ENCODE data around the gene VPS26C. TPM values are rescaled to one million over a fixed set of nuclear protein-coding genes. Genes with fewer than 3 reads are reported as not detected.

The VPS26C gene
- total and polyA plus RNA-seq, 5 donors from 2014 or later, result 49.4 to 104 (median 91.9) TPM

GRCh38 chr21:37273911-37274690, 7.0 kb upstream of the VPS26C start:
- H3K36me3 ChIP-seq (ENCODE audit: control insufficient read depth, insufficient read depth, low read length), result no peaks in the 10 kb centered on the region
- no peaks in the 10 kb centered on the region for H3K9me3 ChIP-seq (ENCODE audit: control insufficient read depth in 2 of 2, low read length in 2 of 2)
- no peak overlapping the region for H3K4me3 Mint-ChIP-seq
- H3K27ac Mint-ChIP-seq, result no peak overlapping the region
- H3K27me3 Mint-ChIP-seq, result no peaks in the 10 kb centered on the region
- peaks cover 3% of the 10 kb centered on the region for H3K36me3 Mint-ChIP-seq
- H3K4me3 ChIP-seq (ENCODE audit: low read depth, low read length), result no peak overlapping the region
- H3K9me3 Mint-ChIP-seq, result peaks cover 0 to 2% (median 0%) of the 10 kb centered on the region in 7 donors
- no peaks in the 10 kb centered on the region for H3K4me1 ChIP-seq (ENCODE audit: control insufficient read depth, insufficient read depth, low read length, poor library complexity, severe bottlenecking)
- H3K4me1 Mint-ChIP-seq, result peaks cover 0 to 2% (median under 1%) of the 10 kb centered on the region in 4 donors
- H3K27ac ChIP-seq (ENCODE audit: insufficient read depth, low read length, poor library complexity, severe bottlenecking), result no peak overlapping the region
- no peak for DNase-seq
- peaks cover 2% of the 10 kb centered on the region for H3K27me3 ChIP-seq (ENCODE audit: control insufficient read depth, insufficient read depth, low read length)
- no peak for ATAC-seq (ENCODE audit: low read depth in 2 of 2)

- Histone ChIP-seq H3K4me3 (ENCODE audit: low read depth, low read length) (no peak overlapping the region), H3K36me3 (ENCODE audit: control insufficient read depth, insufficient read depth, low read length) (no peaks in the 10 kb centered on the region), H3K9me3 (ENCODE audit: control insufficient read depth in 2 of 2, low read length in 2 of 2) (no peaks in the 10 kb centered on the region), H3K27ac (ENCODE audit: insufficient read depth, low read length, poor library complexity, severe bottlenecking) (no peak overlapping the region), H3K27me3 (ENCODE audit: control insufficient read depth, insufficient read depth, low read length) (peaks cover 2% of the 10 kb centered on the region), H3K4me1 (ENCODE audit: control insufficient read depth, insufficient read depth, low read length, poor library complexity, severe bottlenecking) (peaks cover under 1% of the 10 kb centered on the region)
- ATAC-seq (ENCODE audit: low read depth in 2 of 2) (no peak), DNase-seq (no peak)
- Mint-ChIP-seq H3K9me3 (no peaks in the 10 kb centered on the region), H3K27ac (no peak overlapping the region), H3K36me3 (peaks cover 3% of the 10 kb centered on the region), H3K4me1 (peaks cover 0 to 8% (median 1%) of the 10 kb centered on the region in 4 donors), H3K4me3 (no peak overlapping the region), H3K27me3 (no peaks in the 10 kb centered on the region)
Observed at GRCh38 chr21:37273440-37273839, 6.3 kb upstream of the VPS26C start.

DNA sequence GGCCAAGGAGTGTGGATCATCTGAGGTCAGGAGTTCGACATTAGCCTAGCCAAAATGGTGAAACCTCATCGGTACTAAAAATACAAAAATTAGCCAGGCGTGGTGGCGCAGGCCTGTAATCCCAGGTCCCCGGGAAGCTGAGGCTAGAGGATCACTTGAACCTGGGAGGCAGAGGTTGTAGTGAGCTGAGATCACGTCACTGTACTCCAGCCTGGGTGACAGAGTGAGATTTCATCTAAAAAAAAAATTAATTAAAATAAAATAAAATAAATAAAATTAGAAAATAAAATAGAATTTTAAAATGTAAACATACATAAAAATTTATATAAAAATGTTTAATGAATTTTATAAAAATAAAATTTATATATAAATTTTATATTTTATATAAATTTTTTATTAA, 5.8 kb upstream of the VPS26C start:
- Histone ChIP-seq H3K4me3 (ENCODE audit: low read depth, low read length) (no peak overlapping the region), H3K27me3 (ENCODE audit: control insufficient read depth, insufficient read depth, low read length) (peaks cover 2% of the 10 kb centered on the region), H3K4me1 (ENCODE audit: control insufficient read depth, insufficient read depth, low read length, poor library complexity, severe bottlenecking) (peaks cover 5% of the 10 kb centered on the region), H3K36me3 (ENCODE audit: control insufficient read depth, insufficient read depth, low read length) (no peaks in the 10 kb centered on the region), H3K9me3 (ENCODE audit: control insufficient read depth in 2 of 2, low read length in 2 of 2) (no peaks in the 10 kb centered on the region), H3K27ac (ENCODE audit: insufficient read depth, low read length, poor library complexity, severe bottlenecking) (no peak overlapping the region)
- ATAC-seq (ENCODE audit: low read depth in 2 of 2) (no peak), DNase-seq (no peak)
- peaks cover 3% of the 10 kb centered on the region for H3K36me3 Mint-ChIP-seq
- peaks cover 0 to 1% (median 0%) of the 10 kb centered on the region in 7 donors for H3K9me3 Mint-ChIP-seq
- H3K4me3 Mint-ChIP-seq, result no peak overlapping the region
- H3K4me1 Mint-ChIP-seq, result peaks cover 0 to 11% (median 4%) of the 10 kb centered on the region in 4 donors
- no peaks in the 10 kb centered on the region for H3K27me3 Mint-ChIP-seq
- H3K27ac Mint-ChIP-seq, result no peak overlapping the region

- Histone ChIP-seq H3K36me3 (ENCODE audit: control insufficient read depth, insufficient read depth, low read length) (no peaks in the 10 kb centered on the region), H3K9me3 (ENCODE audit: control insufficient read depth in 2 of 2, low read length in 2 of 2) (no peaks in the 10 kb centered on the region), H3K27me3 (ENCODE audit: control insufficient read depth, insufficient read depth, low read length) (peaks cover 2% of the 10 kb centered on the region), H3K27ac (ENCODE audit: insufficient read depth, low read length, poor library complexity, severe bottlenecking) (no peak overlapping the region), H3K4me1 (ENCODE audit: control insufficient read depth, insufficient read depth, low read length, poor library complexity, severe bottlenecking) (peaks cover 16% of the 10 kb centered on the region), H3K4me3 (ENCODE audit: low read depth, low read length) (no peak overlapping the region)
- ATAC-seq (ENCODE audit: low read depth in 2 of 2) (no peak), DNase-seq (no peak)
- Mint-ChIP-seq H3K36me3 (peaks cover 3% of the 10 kb centered on the region), H3K27me3 (no peaks in the 10 kb centered on the region), H3K4me1 (peaks cover 4 to 26% (median 13%) of the 10 kb centered on the region in 4 donors), H3K27ac (no peak overlapping the region), H3K4me3 (peak overlapping the region in 3 of 4 donors; percentile 13 to 98 (median 49)), H3K9me3 (peaks cover 0 to 1% (median 0%) of the 10 kb centered on the region in 7 donors)
Observed at GRCh38 chr21:37270576-37271365, 3.6 kb upstream of the VPS26C start.

GRCh38 chr21:37269481-37269880, 2.3 kb upstream of the VPS26C start:
- Mint-ChIP-seq H3K4me3 (peak overlapping the region; percentile 94 to 98 (median 96)), H3K36me3 (peaks cover 3% of the 10 kb centered on the region), H3K27ac (peak overlapping the region; percentile 46 to 97 (median 81)), H3K9me3 (peaks cover 0 to 1% (median 0%) of the 10 kb centered on the region in 7 donors), H3K4me1 (peaks cover 8 to 37% (median 24%) of the 10 kb centered on the region in 4 donors), H3K27me3 (no peaks in the 10 kb centered on the region)
- Histone ChIP-seq H3K36me3 (ENCODE audit: control insufficient read depth, insufficient read depth, low read length) (no peaks in the 10 kb centered on the region), H3K27ac (ENCODE audit: insufficient read depth, low read length, poor library complexity, severe bottlenecking) (no peak overlapping the region), H3K9me3 (ENCODE audit: control insufficient read depth in 2 of 2, low read length in 2 of 2) (no peaks in the 10 kb centered on the region), H3K4me1 (ENCODE audit: control insufficient read depth, insufficient read depth, low read length, poor library complexity, severe bottlenecking) (peaks cover 16% of the 10 kb centered on the region), H3K27me3 (ENCODE audit: control insufficient read depth, insufficient read depth, low read length) (peaks cover 2% of the 10 kb centered on the region), H3K4me3 (ENCODE audit: low read depth, low read length) (no peak overlapping the region)
- DNase-seq (no peak), ATAC-seq (ENCODE audit: low read depth in 2 of 2) (no peak)

DNA sequence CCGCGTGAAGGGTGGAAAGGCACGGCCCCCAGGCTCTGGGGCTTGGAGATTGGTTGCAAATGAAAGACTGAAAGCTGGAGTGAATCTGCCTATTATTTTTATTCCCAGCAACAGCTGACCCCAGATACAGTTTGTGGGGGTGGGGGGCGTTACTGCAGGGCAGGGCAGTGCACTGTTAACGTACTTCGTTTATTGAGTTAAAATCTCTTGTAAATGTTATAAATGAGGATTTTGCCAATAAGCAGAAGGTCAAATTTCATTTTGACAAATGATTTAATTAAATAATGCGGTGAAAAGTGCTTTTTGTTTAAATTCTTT, 1.0 kb upstream of the VPS26C start:
- Mint-ChIP-seq H3K4me1 (peaks cover 16 to 51% (median 35%) of the 10 kb centered on the region in 4 donors), H3K27ac (peak overlapping the region; percentile 83 to 98 (median 97)), H3K27me3 (no peaks in the 10 kb centered on the region), H3K36me3 (peaks cover 3% of the 10 kb centered on the region), H3K4me3 (peak overlapping the region; percentile 94 to 98 (median 96)), H3K9me3 (peaks cover 0 to 1% (median 0%) of the 10 kb centered on the region in 7 donors)
- DNase-seq (no peak), ATAC-seq (ENCODE audit: low read depth in 2 of 2) (no peak)
- no peaks in the 10 kb centered on the region for H3K36me3 ChIP-seq (ENCODE audit: control insufficient read depth, insufficient read depth, low read length)
- no peaks in the 10 kb centered on the region for H3K27me3 ChIP-seq (ENCODE audit: control insufficient read depth, insufficient read depth, low read length)
- peak overlapping the region; percentile 76 for H3K4me3 ChIP-seq (ENCODE audit: low read depth, low read length)
- H3K4me1 ChIP-seq (ENCODE audit: control insufficient read depth, insufficient read depth, low read length, poor library complexity, severe bottlenecking), result peaks cover 22% of the 10 kb centered on the region
- H3K9me3 ChIP-seq (ENCODE audit: control insufficient read depth in 2 of 2, low read length in 2 of 2), result no peaks in the 10 kb centered on the region
- peak overlapping the region; percentile 99 for H3K27ac ChIP-seq (ENCODE audit: insufficient read depth, low read length, poor library complexity, severe bottlenecking)

DNA sequence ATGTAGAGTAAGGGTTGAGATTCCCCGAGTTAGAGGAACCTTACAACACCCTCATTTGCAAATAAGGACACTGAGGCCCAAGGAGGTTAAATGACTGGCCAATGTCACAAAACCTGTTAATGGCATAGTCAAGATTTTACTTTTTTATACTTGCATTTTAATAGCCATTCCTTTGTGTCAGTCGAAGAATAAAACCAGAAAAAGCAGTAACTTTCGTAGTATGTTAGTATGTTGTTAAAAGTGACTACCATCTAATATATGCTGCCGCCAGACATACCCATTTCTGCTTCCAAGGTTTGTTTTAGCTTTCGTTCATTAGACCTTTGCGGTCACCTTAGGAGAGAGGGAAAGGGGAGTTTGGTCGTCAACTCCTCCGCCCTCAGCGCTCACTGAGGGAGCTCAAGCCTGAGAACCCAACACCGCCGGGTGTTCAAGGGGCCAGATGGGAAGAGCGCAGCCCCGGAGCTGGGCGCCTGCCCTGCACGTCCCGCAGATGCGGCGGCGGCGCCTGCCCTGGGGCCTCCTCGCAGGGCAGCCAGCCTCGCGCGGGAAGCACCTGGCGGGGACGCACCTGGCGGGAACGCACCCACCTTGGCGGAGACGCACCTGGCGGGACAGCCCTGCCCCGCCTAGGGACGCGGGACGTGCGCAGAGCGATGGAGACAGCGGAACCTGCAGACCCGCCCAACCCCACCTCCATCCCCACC, 466 bp downstream of the VPS26C start:
- H3K27me3 Mint-ChIP-seq, result no peaks in the 10 kb centered on the region
- ATAC-seq (ENCODE audit: low read depth in 2 of 2), result peak; percentile 9 to 12
- peaks cover 21 to 58% (median 40%) of the 10 kb centered on the region in 4 donors for H3K4me1 Mint-ChIP-seq
- Histone ChIP-seq H3K36me3 (ENCODE audit: control insufficient read depth, insufficient read depth, low read length) (peaks cover under 1% of the 10 kb centered on the region), H3K4me3 (ENCODE audit: low read depth, low read length) (peak overlapping the region; percentile 84), H3K4me1 (ENCODE audit: control insufficient read depth, insufficient read depth, low read length, poor library complexity, severe bottlenecking) (peaks cover 22% of the 10 kb centered on the region), H3K27me3 (ENCODE audit: control insufficient read depth, insufficient read depth, low read length) (no peaks in the 10 kb centered on the region), H3K27ac (ENCODE audit: insufficient read depth, low read length, poor library complexity, severe bottlenecking) (peak overlapping the region; percentile 99), H3K9me3 (ENCODE audit: control insufficient read depth in 2 of 2, low read length in 2 of 2) (no peaks in the 10 kb centered on the region)
- peaks cover 8% of the 10 kb centered on the region for H3K36me3 Mint-ChIP-seq
- no peak for DNase-seq
- H3K4me3 Mint-ChIP-seq, result peak overlapping the region; percentile 94 to 98 (median 96)
- H3K27ac Mint-ChIP-seq, result peak overlapping the region; percentile 97 to 98 (median 98)
- H3K9me3 Mint-ChIP-seq, result peaks cover 0 to 1% (median 0%) of the 10 kb centered on the region in 7 donors

Measured in CD4-positive, CD25-positive, alpha-beta regulatory T cell (primary cell).